ENCODE results near the gene TMC8. TPM values are rescaled to one million over a fixed set of nuclear protein-coding genes. Genes with fewer than 3 reads are reported as not detected.

The TMC8 gene
- polyA plus RNA-seq, 1 of the 3 experiments (the other 2 are of a cell fraction), result 0.18 TPM

- Histone ChIP-seq H3K9me3 (no peaks in the 10 kb centered on the region), H3K4me3 (ENCODE audit: low read depth in 2 of 2, low read length in 1 of 2) (no peak overlapping the region), H2AFZ (ENCODE audit: low read depth) (no peak overlapping the region), H3K27ac (ENCODE audit: low read depth in 2 of 2, low read length in 1 of 2) (no peak overlapping the region), H3K4me1 (ENCODE audit: control insufficient read depth in 1 of 2, insufficient read depth in 2 of 2, low read depth in 1 of 2, low read length in 1 of 2) (peaks cover 4 to 19% of the 10 kb centered on the region in 2 experiments; a peak in 2 of 4 replicates), H3K4me2 (no peak overlapping the region), H3K27me3 (ENCODE audit: insufficient read depth) (no peaks in the 10 kb centered on the region), H3K36me3 (replicated peaks in 1 of 2; ENCODE audit: control insufficient read depth in 1 of 2, insufficient read depth in 2 of 2, low read length in 1 of 2) (no peaks in the 10 kb centered on the region), H3K9ac (no peak overlapping the region), H3K79me2 (ENCODE audit: insufficient read depth) (no peaks in the 10 kb centered on the region), H4K20me1 (ENCODE audit: insufficient read depth) (no peaks in the 10 kb centered on the region), H3K9me2 (no peaks in the 10 kb centered on the region), H3F3A (replicated peaks; ENCODE audit: insufficient read depth) (peaks cover 3% of the 10 kb centered on the region)
- no peak for TF ChIP-seq CHD2 (IDR thresholded peaks at IDR 0.05; ENCODE audit: low read length, partially characterized antibody)
- POLR2A ChIA-PET, result no interaction called here
- CTCF ChIA-PET, result interaction anchor here (1.0 to 6.2 kb wide), 4 partner anchors 10 to 30 kb away, joined by 3 to 43 read pairs (median 4); partner anchors contain the start of gene TMC8
- no peak for DNase-seq
- 78% methylated on average over 7 of the region's 7 CpGs for WGBS (ENCODE audit: low lambda C conversion rate)
These were observed 15.9 kb downstream of the TMC8 start for GRCh38 chr17:78146471-78146869.

GRCh38 chr17:78146881-78147280 lies 16.3 kb downstream of the TMC8 start:
- H3K79me2 ChIP-seq (ENCODE audit: insufficient read depth), result no peaks in the 10 kb centered on the region
- no peak for TF ChIP-seq JUND (IDR thresholded peaks at IDR 0.05)
- no peak for TF ChIP-seq MEF2A (IDR thresholded peaks at IDR 0.05; ENCODE audit: borderline replicate concordance, low read depth)
- TF ChIP-seq ELF1 (IDR thresholded peaks at IDR 0.05), result no peak
- no peak for TF ChIP-seq NFIC (IDR thresholded peaks at IDR 0.05; ENCODE audit: borderline replicate concordance)
- no peak for TF ChIP-seq TAF1 (IDR thresholded peaks at IDR 0.05; ENCODE audit: borderline replicate concordance, low read depth, low read length)
- TF ChIP-seq TEAD4 (IDR thresholded peaks at IDR 0.05; ENCODE audit: borderline replicate concordance, insufficient read depth), result no peak
- TF ChIP-seq, protein P1, sequence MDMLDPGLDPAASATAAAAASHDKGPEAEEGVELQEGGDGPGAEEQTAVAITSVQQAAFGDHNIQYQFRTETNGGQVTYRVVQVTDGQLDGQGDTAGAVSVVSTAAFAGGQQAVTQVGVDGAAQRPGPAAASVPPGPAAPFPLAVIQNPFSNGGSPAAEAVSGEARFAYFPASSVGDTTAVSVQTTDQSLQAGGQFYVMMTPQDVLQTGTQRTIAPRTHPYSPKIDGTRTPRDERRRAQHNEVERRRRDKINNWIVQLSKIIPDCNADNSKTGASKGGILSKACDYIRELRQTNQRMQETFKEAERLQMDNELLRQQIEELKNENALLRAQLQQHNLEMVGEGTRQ (IDR thresholded peaks at IDR 0.05; ENCODE audit: borderline replicate concordance, low read depth, low read length), result no peak
- DNase-seq, result no peak
- 82% methylated on average over 4 of the region's 6 CpGs for WGBS (ENCODE audit: low lambda C conversion rate)
- no peak overlapping the region for H2AFZ ChIP-seq (ENCODE audit: low read depth)
- ChIA-PET CTCF (interaction anchor here (1.0 to 6.2 kb wide), 4 partner anchors 11 to 30 kb away, joined by 3 to 43 read pairs (median 4); partner anchors contain the start of gene TMC8), POLR2A (no interaction called here)
- no peaks in the 10 kb centered on the region for H3K27me3 ChIP-seq (ENCODE audit: insufficient read depth)
- H3K9me2 ChIP-seq, result no peaks in the 10 kb centered on the region
- peaks cover 3% of the 10 kb centered on the region for H3F3A ChIP-seq (replicated peaks; ENCODE audit: insufficient read depth)
- H3K9ac ChIP-seq, result no peak overlapping the region
- H4K20me1 ChIP-seq (ENCODE audit: insufficient read depth), result no peaks in the 10 kb centered on the region
- peaks cover 4 to 21% of the 10 kb centered on the region in 2 experiments; a peak in 2 of 4 replicates for H3K4me1 ChIP-seq (ENCODE audit: control insufficient read depth in 1 of 2, insufficient read depth in 2 of 2, low read depth in 1 of 2, low read length in 1 of 2)
- no peak overlapping the region for H3K4me3 ChIP-seq (ENCODE audit: low read depth in 2 of 2, low read length in 1 of 2)
- no peaks in the 10 kb centered on the region for H3K9me3 ChIP-seq
- H3K4me2 ChIP-seq, result no peak overlapping the region
- H3K36me3 ChIP-seq (replicated peaks in 1 of 2; ENCODE audit: control insufficient read depth in 1 of 2, insufficient read depth in 2 of 2, low read length in 1 of 2), result no peaks in the 10 kb centered on the region
- no peak overlapping the region for H3K27ac ChIP-seq (ENCODE audit: low read depth in 2 of 2, low read length in 1 of 2)

GRCh38 chr17:78147315-78147998 lies 16.9 kb downstream of the TMC8 start:
- no peak overlapping the region for H3K27ac ChIP-seq (ENCODE audit: low read depth in 2 of 2, low read length in 1 of 2)
- no peak overlapping the region for H3K9ac ChIP-seq
- H3F3A ChIP-seq (replicated peaks; ENCODE audit: insufficient read depth), result peaks cover 3% of the 10 kb centered on the region
- H3K4me1 ChIP-seq (ENCODE audit: control insufficient read depth in 1 of 2, insufficient read depth in 2 of 2, low read depth in 1 of 2, low read length in 1 of 2), result peaks cover 4 to 19% of the 10 kb centered on the region in 2 experiments; a peak in 1 of 4 replicates
- no peaks in the 10 kb centered on the region for H3K79me2 ChIP-seq (ENCODE audit: insufficient read depth)
- H3K36me3 ChIP-seq (replicated peaks in 1 of 2; ENCODE audit: control insufficient read depth in 1 of 2, insufficient read depth in 2 of 2, low read length in 1 of 2), result no peaks in the 10 kb centered on the region
- 65% methylated on average over 8 of the region's 8 CpGs for WGBS (ENCODE audit: low lambda C conversion rate)
- POLR2A ChIA-PET, result no interaction called here
- H2AFZ ChIP-seq (ENCODE audit: low read depth), result no peak overlapping the region
- no peak overlapping the region for H3K4me2 ChIP-seq
- no peaks in the 10 kb centered on the region for H3K9me3 ChIP-seq
- H3K27me3 ChIP-seq (ENCODE audit: insufficient read depth), result no peaks in the 10 kb centered on the region
- H4K20me1 ChIP-seq (ENCODE audit: insufficient read depth), result no peaks in the 10 kb centered on the region
- DNase-seq, result no peak
- CTCF ChIA-PET, result interaction anchor here (1.1 to 6.2 kb wide), 2 partner anchors 11 to 17 kb away, joined by 3 to 43 read pairs; partner anchors contain the start of gene TMC8
- no peak overlapping the region for H3K4me3 ChIP-seq (ENCODE audit: low read depth in 2 of 2, low read length in 1 of 2)
- no peaks in the 10 kb centered on the region for H3K9me2 ChIP-seq
- TF ChIP-seq MAX (IDR thresholded peaks at IDR 0.05; ENCODE audit: low read depth) (no peak), GATA2 (CRISPR knock-in tag; IDR thresholded peaks at IDR 0.05) (no peak), SMC3 (IDR thresholded peaks at IDR 0.05; ENCODE audit: low read depth, low read length) (no peak), NRF1 (IDR thresholded peaks at IDR 0.05; ENCODE audit: low read depth, low read length) (no peak), CHD2 (IDR thresholded peaks at IDR 0.05; ENCODE audit: low read length, partially characterized antibody) (no peak), RAD21 (IDR thresholded peaks at IDR 0.05; ENCODE audit: low read length) (no peak), RFX5 (IDR thresholded peaks at IDR 0.05; ENCODE audit: low read length) (no peak), IRF3 (IDR thresholded peaks at IDR 0.05; ENCODE audit: low read depth, low read length) (no peak), TAF1 (IDR thresholded peaks at IDR 0.05; ENCODE audit: borderline replicate concordance, low read depth, low read length) (no peak)
- TF ChIP-seq, protein P2, sequence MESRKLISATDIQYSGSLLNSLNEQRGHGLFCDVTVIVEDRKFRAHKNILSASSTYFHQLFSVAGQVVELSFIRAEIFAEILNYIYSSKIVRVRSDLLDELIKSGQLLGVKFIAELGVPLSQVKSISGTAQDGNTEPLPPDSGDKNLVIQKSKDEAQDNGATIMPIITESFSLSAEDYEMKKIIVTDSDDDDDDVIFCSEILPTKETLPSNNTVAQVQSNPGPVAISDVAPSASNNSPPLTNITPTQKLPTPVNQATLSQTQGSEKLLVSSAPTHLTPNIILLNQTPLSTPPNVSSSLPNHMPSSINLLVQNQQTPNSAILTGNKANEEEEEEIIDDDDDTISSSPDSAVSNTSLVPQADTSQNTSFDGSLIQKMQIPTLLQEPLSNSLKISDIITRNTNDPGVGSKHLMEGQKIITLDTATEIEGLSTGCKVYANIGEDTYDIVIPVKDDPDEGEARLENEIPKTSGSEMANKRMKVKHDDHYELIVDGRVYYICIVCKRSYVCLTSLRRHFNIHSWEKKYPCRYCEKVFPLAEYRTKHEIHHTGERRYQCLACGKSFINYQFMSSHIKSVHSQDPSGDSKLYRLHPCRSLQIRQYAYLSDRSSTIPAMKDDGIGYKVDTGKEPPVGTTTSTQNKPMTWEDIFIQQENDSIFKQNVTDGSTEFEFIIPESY (IDR thresholded peaks at IDR 0.05; ENCODE audit: borderline replicate concordance, low read depth), result no peak
- TF ChIP-seq, protein P1 (IDR thresholded peaks at IDR 0.05; ENCODE audit: borderline replicate concordance, low read depth, low read length), result no peak

All from SK-N-SH (cell line).